K562 (cell line): ENCODE measurements around the gene MCC. TPM values are rescaled to one million over a fixed set of nuclear protein-coding genes. Genes with fewer than 3 reads are reported as not detected.

ENCODE experiments used
- ESRRB ChIP-seq: fragments of 250-450 bp; sonication (Bioruptor Pico); IDR thresholded peaks from 2 replicates; pipeline ENCODE4 v1.5.0; 2020; ENCODE audit warnings: mild to moderate bottlenecking, moderate library complexity, borderline replicate concordance
- polyA plus RNA-seq, 8 experiments: library from polyadenylated mRNA; depleted of rRNA in 4 of 8; stranded (reverse) in 5 of 8; unstranded in 3 of 8; fragments of >200 nt; fragmentation: Nextera tagmentation in 2 of 8; fragmentation: Illumina TruSeq in 1 of 8; extraction: Ambion mirVana in 2 of 8; extraction: Trizol in 1 of 8; gene quantifications; 2 replicates each; pipeline versions ENCODE4 v1.2.1 to v1.2.3, GENCODE V29; 2011 to 2014; ENCODE audit warnings: inconsistent platforms in 1 of 8, missing spikeins in 1 of 8
- total RNA-seq, 7 experiments: library from RNA; depleted of rRNA in 6 of 7; stranded (reverse); fragments of >200 nt in 6 of 7; fragmentation: Illumina TruSeq in 2 of 7; extraction: Trizol in 2 of 7; gene quantifications; 2 replicates each; pipeline versions ENCODE4 v1.2.1 to v1.2.3, GENCODE V29; 2011 to 2021; ENCODE audit warnings: low replicate concordance in 1 of 7
- TF ChIP-seq, protein P1 (sequence below): fragments of 200-600 bp; sonication (generic); IDR thresholded peaks from one replicate; pipeline ENCODE4 v1.6.1; 2012; ENCODE audit warnings: mild to moderate bottlenecking, low read depth, low read length, inconsistent platforms

The MCC gene
- total and polyA plus RNA-seq, 9 of the 15 experiments (the other 6 are each of a cell fraction or from before 2014, with no cell fraction given): 0.04 to 0.24 (median 0.06) TPM; not detected in 1

DNA sequence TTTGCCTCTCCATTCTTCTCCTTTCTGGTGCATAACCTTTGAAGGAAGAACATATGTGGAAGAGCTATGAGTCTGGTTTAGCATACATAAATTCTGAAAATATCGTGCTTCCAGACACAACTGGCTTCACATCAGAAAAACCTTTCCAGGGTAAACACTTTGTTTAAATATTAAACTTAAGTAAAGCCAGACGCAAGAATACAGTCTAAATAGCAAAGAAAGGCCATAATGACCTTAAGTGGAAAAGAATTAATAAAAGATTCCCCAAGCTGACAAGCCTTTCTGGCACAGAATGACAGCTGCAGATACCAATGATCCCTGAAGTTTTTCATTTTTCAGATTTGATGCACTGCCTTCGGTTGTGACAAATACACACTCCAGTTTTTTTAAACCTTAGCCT is 40.0 kb downstream of the MCC start (continued):
- TF ChIP-seq, protein P1, sequence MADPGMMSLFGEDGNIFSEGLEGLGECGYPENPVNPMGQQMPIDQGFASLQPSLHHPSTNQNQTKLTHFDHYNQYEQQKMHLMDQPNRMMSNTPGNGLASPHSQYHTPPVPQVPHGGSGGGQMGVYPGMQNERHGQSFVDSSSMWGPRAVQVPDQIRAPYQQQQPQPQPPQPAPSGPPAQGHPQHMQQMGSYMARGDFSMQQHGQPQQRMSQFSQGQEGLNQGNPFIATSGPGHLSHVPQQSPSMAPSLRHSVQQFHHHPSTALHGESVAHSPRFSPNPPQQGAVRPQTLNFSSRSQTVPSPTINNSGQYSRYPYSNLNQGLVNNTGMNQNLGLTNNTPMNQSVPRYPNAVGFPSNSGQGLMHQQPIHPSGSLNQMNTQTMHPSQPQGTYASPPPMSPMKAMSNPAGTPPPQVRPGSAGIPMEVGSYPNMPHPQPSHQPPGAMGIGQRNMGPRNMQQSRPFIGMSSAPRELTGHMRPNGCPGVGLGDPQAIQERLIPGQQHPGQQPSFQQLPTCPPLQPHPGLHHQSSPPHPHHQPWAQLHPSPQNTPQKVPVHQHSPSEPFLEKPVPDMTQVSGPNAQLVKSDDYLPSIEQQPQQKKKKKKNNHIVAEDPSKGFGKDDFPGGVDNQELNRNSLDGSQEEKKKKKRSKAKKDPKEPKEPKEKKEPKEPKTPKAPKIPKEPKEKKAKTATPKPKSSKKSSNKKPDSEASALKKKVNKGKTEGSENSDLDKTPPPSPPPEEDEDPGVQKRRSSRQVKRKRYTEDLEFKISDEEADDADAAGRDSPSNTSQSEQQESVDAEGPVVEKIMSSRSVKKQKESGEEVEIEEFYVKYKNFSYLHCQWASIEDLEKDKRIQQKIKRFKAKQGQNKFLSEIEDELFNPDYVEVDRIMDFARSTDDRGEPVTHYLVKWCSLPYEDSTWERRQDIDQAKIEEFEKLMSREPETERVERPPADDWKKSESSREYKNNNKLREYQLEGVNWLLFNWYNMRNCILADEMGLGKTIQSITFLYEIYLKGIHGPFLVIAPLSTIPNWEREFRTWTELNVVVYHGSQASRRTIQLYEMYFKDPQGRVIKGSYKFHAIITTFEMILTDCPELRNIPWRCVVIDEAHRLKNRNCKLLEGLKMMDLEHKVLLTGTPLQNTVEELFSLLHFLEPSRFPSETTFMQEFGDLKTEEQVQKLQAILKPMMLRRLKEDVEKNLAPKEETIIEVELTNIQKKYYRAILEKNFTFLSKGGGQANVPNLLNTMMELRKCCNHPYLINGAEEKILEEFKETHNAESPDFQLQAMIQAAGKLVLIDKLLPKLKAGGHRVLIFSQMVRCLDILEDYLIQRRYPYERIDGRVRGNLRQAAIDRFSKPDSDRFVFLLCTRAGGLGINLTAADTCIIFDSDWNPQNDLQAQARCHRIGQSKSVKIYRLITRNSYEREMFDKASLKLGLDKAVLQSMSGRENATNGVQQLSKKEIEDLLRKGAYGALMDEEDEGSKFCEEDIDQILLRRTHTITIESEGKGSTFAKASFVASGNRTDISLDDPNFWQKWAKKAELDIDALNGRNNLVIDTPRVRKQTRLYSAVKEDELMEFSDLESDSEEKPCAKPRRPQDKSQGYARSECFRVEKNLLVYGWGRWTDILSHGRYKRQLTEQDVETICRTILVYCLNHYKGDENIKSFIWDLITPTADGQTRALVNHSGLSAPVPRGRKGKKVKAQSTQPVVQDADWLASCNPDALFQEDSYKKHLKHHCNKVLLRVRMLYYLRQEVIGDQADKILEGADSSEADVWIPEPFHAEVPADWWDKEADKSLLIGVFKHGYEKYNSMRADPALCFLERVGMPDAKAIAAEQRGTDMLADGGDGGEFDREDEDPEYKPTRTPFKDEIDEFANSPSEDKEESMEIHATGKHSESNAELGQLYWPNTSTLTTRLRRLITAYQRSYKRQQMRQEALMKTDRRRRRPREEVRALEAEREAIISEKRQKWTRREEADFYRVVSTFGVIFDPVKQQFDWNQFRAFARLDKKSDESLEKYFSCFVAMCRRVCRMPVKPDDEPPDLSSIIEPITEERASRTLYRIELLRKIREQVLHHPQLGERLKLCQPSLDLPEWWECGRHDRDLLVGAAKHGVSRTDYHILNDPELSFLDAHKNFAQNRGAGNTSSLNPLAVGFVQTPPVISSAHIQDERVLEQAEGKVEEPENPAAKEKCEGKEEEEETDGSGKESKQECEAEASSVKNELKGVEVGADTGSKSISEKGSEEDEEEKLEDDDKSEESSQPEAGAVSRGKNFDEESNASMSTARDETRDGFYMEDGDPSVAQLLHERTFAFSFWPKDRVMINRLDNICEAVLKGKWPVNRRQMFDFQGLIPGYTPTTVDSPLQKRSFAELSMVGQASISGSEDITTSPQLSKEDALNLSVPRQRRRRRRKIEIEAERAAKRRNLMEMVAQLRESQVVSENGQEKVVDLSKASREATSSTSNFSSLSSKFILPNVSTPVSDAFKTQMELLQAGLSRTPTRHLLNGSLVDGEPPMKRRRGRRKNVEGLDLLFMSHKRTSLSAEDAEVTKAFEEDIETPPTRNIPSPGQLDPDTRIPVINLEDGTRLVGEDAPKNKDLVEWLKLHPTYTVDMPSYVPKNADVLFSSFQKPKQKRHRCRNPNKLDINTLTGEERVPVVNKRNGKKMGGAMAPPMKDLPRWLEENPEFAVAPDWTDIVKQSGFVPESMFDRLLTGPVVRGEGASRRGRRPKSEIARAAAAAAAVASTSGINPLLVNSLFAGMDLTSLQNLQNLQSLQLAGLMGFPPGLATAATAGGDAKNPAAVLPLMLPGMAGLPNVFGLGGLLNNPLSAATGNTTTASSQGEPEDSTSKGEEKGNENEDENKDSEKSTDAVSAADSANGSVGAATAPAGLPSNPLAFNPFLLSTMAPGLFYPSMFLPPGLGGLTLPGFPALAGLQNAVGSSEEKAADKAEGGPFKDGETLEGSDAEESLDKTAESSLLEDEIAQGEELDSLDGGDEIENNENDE: no peak
- no peak for TF ChIP-seq ESRRB
